H1 (cell line): ENCODE results near the gene DNAI1. TPM values are rescaled to one million over a fixed set of nuclear protein-coding genes. Genes with fewer than 3 reads are reported as not detected.

Experiments
- CTCF ChIA-PET: fragments of 300-600 bp; sonication (Branson Sonifier 250); formaldehyde crosslinking; loops from one replicate; lab custom pipeline; 2021; ENCODE audit not compliant: partially characterized antibody; lab: Charles Lee
- POLR2A ChIA-PET: fragments of 300-600 bp; sonication (Branson Sonifier 250); formaldehyde crosslinking; loops from one replicate; lab custom pipeline; 2021; ENCODE audit warnings: inconsistent platforms; ENCODE audit not compliant: partially characterized antibody; lab: Charles Lee
- DNase-seq, 2 experiments: peaks; one replicate each; pipeline versions ENCODE4 v3.0.0 to v3.0.0-alpha.2; 2010 to 2022; ENCODE audit warnings: low spot score in 2 of 2, low read depth in 1 of 2, mixed read lengths in 1 of 2
- FAIRE-seq: peaks from 2 replicates; lab custom pipeline; 2011; peaks lifted over from hg19 to GRCh38; lab: Jason Lieb, UNC
- H2AFZ ChIP-seq: 2 replicates; pipeline ENCODE4 v1.8.1; 2012; ENCODE audit warnings: low read length, inconsistent platforms
- H2AK5ac ChIP-seq: 2 replicates; pipeline ENCODE4 v1.6.1; 2013; ENCODE audit warnings: low read depth, low read length
- H2BK120ac ChIP-seq: replicated peaks from 2 replicates; pipeline ENCODE3; 2013; ENCODE audit warnings: low read depth, low read length, inconsistent platforms
- H2BK12ac ChIP-seq: 2 replicates; pipeline ENCODE4 v1.6.1; 2013; ENCODE audit warnings: low read depth, low read length
- H2BK15ac ChIP-seq: 2 replicates; pipeline ENCODE4 v1.6.1; 2013; ENCODE audit warnings: low read length
- H2BK20ac ChIP-seq: 2 replicates; pipeline ENCODE4 v1.6.1; 2013; ENCODE audit warnings: low read length
- H2BK5ac ChIP-seq: 2 replicates; pipeline ENCODE4 v1.6.1; 2013; ENCODE audit warnings: low read depth, low read length
- H3K14ac ChIP-seq: 2 replicates; pipeline ENCODE4 v1.6.1; 2013; ENCODE audit warnings: inconsistent platforms; ENCODE audit not compliant: insufficient read length
- H3K18ac ChIP-seq: 2 replicates; pipeline ENCODE4 v1.6.1; 2013; ENCODE audit warnings: low read length; ENCODE audit errors: extremely low read depth
- H3K23ac ChIP-seq: 2 replicates; pipeline ENCODE4 v1.6.1; 2013; ENCODE audit warnings: inconsistent platforms; ENCODE audit not compliant: insufficient read length
- H3K23me2 ChIP-seq: 2 replicates; pipeline ENCODE4 v1.6.1; 2013; ENCODE audit warnings: low read depth, low read length
- H3K27ac ChIP-seq: 2 replicates; pipeline ENCODE4 v1.6.1; 2011; ENCODE audit warnings: low read depth, low read length, inconsistent platforms
- H3K27me3 ChIP-seq, 4 experiments: replicated peaks in 1 of 4; 1 replicate in 1 of 4; 2 replicates in 3 of 4; pipeline versions ENCODE4 v1.6.1 to v1.8.1; 2011 to 2013; ENCODE audit warnings: low read length in 3 of 4, mild to moderate bottlenecking in 3 of 4, inconsistent platforms in 2 of 4, mixed read lengths in 2 of 4, moderate library complexity in 1 of 4; ENCODE audit not compliant: control insufficient read depth in 3 of 4, insufficient read depth in 3 of 4; ENCODE audit errors: extremely low read depth in 1 of 4
- H3K36me3 ChIP-seq, 4 experiments: 2 replicates each; pipeline versions ENCODE4 v1.6.1 to v1.8.1; 2011 to 2013; ENCODE audit warnings: mild to moderate bottlenecking in 4 of 4, low read length in 3 of 4, moderate library complexity in 2 of 4, control low read depth in 1 of 4, inconsistent platforms in 1 of 4; ENCODE audit not compliant: insufficient read depth in 4 of 4, control insufficient read depth in 2 of 4
- H3K4ac ChIP-seq: replicated peaks from 2 replicates; pipeline ENCODE3; 2013; ENCODE audit warnings: low read length, low read depth, mixed read lengths, inconsistent platforms; ENCODE audit not compliant: insufficient read length
- H3K4me1 ChIP-seq, 4 experiments: replicated peaks in 1 of 4; 1 replicate in 1 of 4; 2 replicates in 3 of 4; pipeline versions ENCODE4 v1.6.1 to v1.8.1; 2011 to 2013; ENCODE audit warnings: low read length in 3 of 4, inconsistent platforms in 2 of 4, mixed read lengths in 1 of 4; ENCODE audit not compliant: insufficient read depth in 4 of 4, control insufficient read depth in 3 of 4
- H3K4me2 ChIP-seq, 2 experiments: 2 replicates each; pipeline versions ENCODE4 v1.6.1 to v1.8.1; 2011 to 2013; ENCODE audit warnings: low read depth in 2 of 2, low read length in 2 of 2, control low read depth in 1 of 2, inconsistent platforms in 1 of 2, mild to moderate bottlenecking in 1 of 2; ENCODE audit not compliant: insufficient read depth in 1 of 2
- H3K4me3 ChIP-seq, 4 experiments: fragments of 200-600, 300-600 bp in 1 of 4; sonication (generic), shearing (Covaris generic), sonication (Bioruptor Twin) in 1 of 4; 2 replicates each; pipeline versions ENCODE4 v1.5.1 to v1.8.1; 2011 to 2016; ENCODE audit warnings: low read length in 4 of 4, low read depth in 3 of 4, control low read depth in 2 of 4, inconsistent platforms in 2 of 4, mild to moderate bottlenecking in 2 of 4, mixed read lengths in 1 of 4, moderate library complexity in 1 of 4; ENCODE audit not compliant: insufficient read depth in 2 of 4; ENCODE audit errors: extremely low read depth in 1 of 4
- H3K56ac ChIP-seq: replicated peaks from 2 replicates; pipeline ENCODE3; 2013; ENCODE audit warnings: low read depth, mild to moderate bottlenecking, mixed read lengths, low read length, inconsistent platforms; ENCODE audit not compliant: insufficient read length
- H3K79me1 ChIP-seq: 2 replicates; pipeline ENCODE4 v1.6.1; 2013; ENCODE audit warnings: low read depth, low read length, control low read depth
- H3K79me2 ChIP-seq, 2 experiments: 2 replicates each; pipeline versions ENCODE4 v1.6.1 to v1.8.1; 2012 to 2013; ENCODE audit warnings: low read length in 2 of 2, mild to moderate bottlenecking in 2 of 2, inconsistent platforms in 1 of 2; ENCODE audit not compliant: insufficient read depth in 2 of 2, control insufficient read depth in 1 of 2
- H3K9ac ChIP-seq, 4 experiments: replicated peaks in 1 of 4; 1 replicate in 1 of 4; 2 replicates in 3 of 4; pipeline versions ENCODE4 v1.6.1 to v1.8.1; 2011 to 2013; ENCODE audit warnings: low read depth in 3 of 4, low read length in 3 of 4, control low read depth in 2 of 4, mild to moderate bottlenecking in 2 of 4, moderate library complexity in 2 of 4, inconsistent platforms in 1 of 4; ENCODE audit errors: extremely low read depth in 1 of 4
- H3K9me3 ChIP-seq, 2 experiments: 2 replicates each; pipeline versions ENCODE4 v1.6.1 to v1.8.1; 2012 to 2013; ENCODE audit warnings: mild to moderate bottlenecking in 2 of 2, moderate library complexity in 2 of 2, control low read depth in 1 of 2, inconsistent platforms in 1 of 2, low read depth in 1 of 2, low read length in 1 of 2, mixed read lengths in 1 of 2; ENCODE audit not compliant: insufficient read depth in 2 of 2
- H4K20me1 ChIP-seq, 2 experiments: replicated peaks in 1 of 2; 2 replicates each; pipeline versions ENCODE3 to v1.8.1; 2011 to 2013; ENCODE audit warnings: inconsistent platforms in 2 of 2, low read length in 2 of 2, mild to moderate bottlenecking in 1 of 2; ENCODE audit not compliant: insufficient read depth in 2 of 2, control insufficient read depth in 1 of 2
- H4K5ac ChIP-seq: 2 replicates; pipeline ENCODE4 v1.6.1; 2013; ENCODE audit warnings: low read length, low read depth, mixed read lengths, inconsistent platforms; ENCODE audit not compliant: insufficient read length
- H4K8ac ChIP-seq: 2 replicates; pipeline ENCODE4 v1.8.0; 2013; ENCODE audit warnings: mild to moderate bottlenecking, moderate library complexity, low read length, inconsistent platforms; ENCODE audit not compliant: insufficient read depth; ENCODE audit errors: extremely low read depth
- H4K91ac ChIP-seq: replicated peaks from 2 replicates; pipeline ENCODE3; 2013; ENCODE audit warnings: low read length, mixed read lengths, inconsistent platforms; ENCODE audit not compliant: insufficient read length
- JUN ChIP-seq: IDR thresholded peaks from 2 replicates; pipeline ENCODE4 v1.6.1; 2011; ENCODE audit warnings: low read depth, mild to moderate bottlenecking, improper control_type of control experiment, low read length
- SAP30 ChIP-seq: fragments of 300-600 bp; sonication (generic); IDR thresholded peaks from 2 replicates; pipeline ENCODE4 v1.7.1; 2012; ENCODE audit warnings: low read length, moderate library complexity, mild to moderate bottlenecking, inconsistent platforms; ENCODE audit not compliant: insufficient read depth, insufficient replicate concordance
- SIN3A ChIP-seq, 2 experiments: IDR thresholded peaks in 1 of 2; conservative IDR thresholded peaks in 1 of 2; 2 replicates each; pipeline ENCODE4 v1.6.1; 2011 to 2012; ENCODE audit warnings: low read length in 2 of 2, improper control_type of control experiment in 1 of 2, low read depth in 1 of 2, mild to moderate bottlenecking in 1 of 2
- TAF7 ChIP-seq: optimal IDR thresholded peaks from 2 replicates; pipeline ENCODE3; 2011; ENCODE audit warnings: low read depth, mild to moderate bottlenecking, inconsistent platforms, low read length, moderate library complexity, borderline replicate concordance
- WGBS, 2 experiments: shearing (Covaris generic) in 1 of 2; methylation state at CpG; one replicate each; pipeline versions ENCODE4 v1.1.6 to v1.1.7; 2013 to 2015; ENCODE audit warnings: low lambda C conversion rate in 2 of 2, mixed read lengths in 2 of 2, inconsistent platforms in 1 of 2, low coverage in 1 of 2, missing lambda C conversion rate in 1 of 2; ENCODE audit not compliant: insufficient replicate concordance in 2 of 2, insufficient coverage in 1 of 2, insufficient read length in 1 of 2; ENCODE audit errors: extremely low coverage in 1 of 2, missing lambda C conversion rate in 1 of 2; 5-methylcytosine and 5-hydroxymethylcytosine counted together
- polyA plus RNA-seq, 7 experiments: library from polyadenylated mRNA; depleted of rRNA in 3 of 7; stranded (reverse) in 5 of 7; unstranded in 2 of 7; fragments of >200 nt in 5 of 7; fragments of 200-250 nt in 2 of 7; gene quantifications; 1 replicate in 5 of 7; 2 replicates in 1 of 7; 4 replicates in 1 of 7; pipeline versions ENCODE4 v1.2.1 to v1.2.3, GENCODE V29; 2011 to 2013; ENCODE audit warnings: missing spikeins in 2 of 7, mixed read lengths in 2 of 7
- total RNA-seq: library from RNA; stranded (reverse); fragmentation: NEBNext Ultra II Directional; extraction: Animal tissue kit (Norgen Biotek cat#: 25700); gene quantifications from 2 replicates; pipeline ENCODE4 v1.2.1, GENCODE V29; 2021

DNAI1 gene
- total and polyA plus RNA-seq, 2 of the 8 experiments (the other 6 are each of a cell fraction or from before 2014, with no cell fraction given): 0.37 to 0.54 TPM

DNA sequence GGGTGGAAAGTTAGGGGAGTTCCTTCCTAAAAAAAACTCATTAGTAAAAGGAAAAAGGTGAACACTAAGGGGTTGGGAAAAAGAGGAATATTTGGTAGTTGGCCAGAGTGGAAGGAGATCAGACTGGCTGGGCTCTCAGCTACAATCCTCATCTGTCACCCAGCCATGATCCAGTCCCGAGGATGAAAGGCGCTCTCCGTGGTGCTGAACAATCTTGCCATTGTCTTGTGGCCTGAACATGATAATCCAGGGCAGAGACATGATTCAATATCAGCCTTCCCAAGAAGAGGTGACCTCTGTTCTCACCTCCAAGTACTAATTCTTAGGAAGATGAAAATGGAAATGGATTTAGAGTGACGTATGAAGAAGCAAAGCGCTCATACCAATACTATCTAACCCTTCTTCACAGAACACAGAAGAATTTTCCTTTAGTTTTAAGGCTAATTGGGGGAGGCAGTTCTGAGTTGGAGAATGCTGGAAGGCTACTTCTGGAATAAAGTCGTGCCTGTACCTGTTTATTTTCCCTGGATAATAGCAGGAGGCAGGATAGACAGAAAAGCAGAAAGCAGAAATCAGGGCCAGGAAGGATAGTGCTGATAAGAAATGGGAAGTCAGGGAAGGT, 45.3 kb upstream of the DNAI1 start:
- Histone ChIP-seq H3K27ac (no peak overlapping the region), H3K56ac (no peak overlapping the region), H2BK20ac (no peak overlapping the region), H3K18ac (no peak overlapping the region), H4K5ac (no peak overlapping the region), H3K23me2 (no peaks in the 10 kb centered on the region), H3K4me1 (no peaks in the 10 kb centered on the region), H2AFZ (no peak overlapping the region), H3K23ac (no peak overlapping the region), H2BK12ac (no peak overlapping the region), H3K79me2 (no peaks in the 10 kb centered on the region), H2BK120ac (no peak overlapping the region), H2AK5ac (no peak overlapping the region), H4K20me1 (peaks cover 2 to 5% of the 10 kb centered on the region in 2 experiments), H3K4ac (no peak overlapping the region), H4K8ac (no peak overlapping the region), H3K14ac (no peak overlapping the region), H3K36me3 (no peaks in the 10 kb centered on the region), H3K79me1 (no peaks in the 10 kb centered on the region), H3K27me3 (no peaks in the 10 kb centered on the region; a peak in 1 of 7 replicates), H2BK5ac (no peak overlapping the region), H3K9ac (no peak overlapping the region), H3K4me2 (no peak overlapping the region), H3K4me3 (no peak overlapping the region), H4K91ac (no peak overlapping the region), H3K9me3 (no peaks in the 10 kb centered on the region), H2BK15ac (no peak overlapping the region)
- DNase-seq (peak in 1 of 2 experiments; percentile 77), FAIRE-seq (peak; percentile 50)
- ChIA-PET POLR2A (no interaction called here), CTCF (interaction anchor here (0.6 to 5.0 kb wide), 13 partner anchors 9 to 190 kb away, joined by 3 to 35 read pairs (median 3); no protein-coding TSS in a partner anchor)
- WGBS, 2 experiments: 25% methylated on average over 6 of the region's 6 CpGs; no CpG with 5 or more reads in 1 of the 2 experiments
- peak; percentile 88 to 95; a peak in 2 of 4 replicates for TF ChIP-seq SIN3A (conservative IDR thresholded peaks at IDR 0.05 in 1 of 2, IDR thresholded peaks at IDR 0.05 in 1 of 2; ENCODE audit: low read depth in 1 of 2, low read length in 2 of 2)
- TF ChIP-seq SAP30: no peak
- TF ChIP-seq TAF7: no peak
- no peak for TF ChIP-seq JUN
